HepG2 (cell line): ENCODE results near the gene ARHGEF37.

ENCODE experiments used
- MAFF ChIP-seq: IDR thresholded peaks from 2 replicates; pipeline ENCODE4 v1.6.1; 2011; ENCODE audit warnings: low read depth, low read length, improper control_type of control experiment
- MTF2 ChIP-seq: sonication (generic); formaldehyde crosslinking; IDR thresholded peaks from 2 replicates; pipeline ENCODE4 v1.5.0; 2020; ENCODE audit warnings: missing genetic modification reagents, borderline replicate concordance
- POLR2A ChIP-seq, 2 experiments: IDR thresholded peaks; 2 replicates each; pipeline ENCODE4 v1.6.1; 2011; ENCODE audit warnings: low read depth in 2 of 2, low read length in 2 of 2, mild to moderate bottlenecking in 1 of 2, moderate library complexity in 1 of 2; ENCODE audit not compliant: insufficient read depth in 1 of 2
- TARDBP ChIP-seq: sonication (generic); formaldehyde crosslinking; IDR thresholded peaks from 2 replicates; pipeline ENCODE4 v1.8.0; 2022; ENCODE audit warnings: mild to moderate bottlenecking, missing genetic modification reagents
- ZNF577 ChIP-seq: sonication (generic); formaldehyde crosslinking; IDR thresholded peaks from 2 replicates; pipeline ENCODE4 v1.4.0; 2020; ENCODE audit warnings: mild to moderate bottlenecking, low read depth, missing genetic modification reagents, borderline replicate concordance
- ZNF746 ChIP-seq: sonication (generic); formaldehyde crosslinking; IDR thresholded peaks from 2 replicates; pipeline ENCODE4 v1.8.0; 2022; ENCODE audit warnings: mild to moderate bottlenecking, missing genetic modification reagents
- TF ChIP-seq, protein P1 (sequence below): sonication (generic); formaldehyde crosslinking; IDR thresholded peaks from 2 replicates; pipeline ENCODE4 v1.5.0; 2020; ENCODE audit warnings: mild to moderate bottlenecking, missing genetic modification reagents, moderate library complexity
- TF ChIP-seq, protein P2 (sequence below): sonication (generic); formaldehyde crosslinking; IDR thresholded peaks from 2 replicates; pipeline ENCODE4 v1.4.0; 2020; ENCODE audit warnings: mild to moderate bottlenecking, missing genetic modification reagents

DNA sequence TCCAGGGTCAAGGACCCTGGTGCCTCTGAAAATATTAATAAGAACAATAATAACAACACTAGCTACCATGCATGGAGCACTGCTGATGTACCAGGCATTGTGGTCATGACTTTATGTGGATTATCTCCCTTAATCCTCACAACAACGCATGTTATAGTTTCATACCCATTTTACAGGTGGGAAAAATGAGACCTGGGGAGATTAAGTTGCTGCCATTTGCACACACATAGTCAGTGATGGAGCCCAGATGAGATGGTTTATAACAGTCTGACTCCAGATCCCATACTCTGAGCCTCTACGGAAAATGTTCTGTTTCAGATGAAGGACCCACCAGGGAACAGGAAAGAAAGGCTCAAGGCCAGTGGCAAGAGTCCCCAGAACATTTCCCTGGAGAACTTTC, 100.6 kb downstream of the ARHGEF37 start:
- TF ChIP-seq POLR2A (IDR thresholded peaks at IDR 0.05; ENCODE audit: insufficient read depth in 1 of 2, low read depth in 2 of 2, low read length in 2 of 2), result no peak
- no peak for TF ChIP-seq TARDBP (CRISPR knock-in tag)
- TF ChIP-seq, protein P1, sequence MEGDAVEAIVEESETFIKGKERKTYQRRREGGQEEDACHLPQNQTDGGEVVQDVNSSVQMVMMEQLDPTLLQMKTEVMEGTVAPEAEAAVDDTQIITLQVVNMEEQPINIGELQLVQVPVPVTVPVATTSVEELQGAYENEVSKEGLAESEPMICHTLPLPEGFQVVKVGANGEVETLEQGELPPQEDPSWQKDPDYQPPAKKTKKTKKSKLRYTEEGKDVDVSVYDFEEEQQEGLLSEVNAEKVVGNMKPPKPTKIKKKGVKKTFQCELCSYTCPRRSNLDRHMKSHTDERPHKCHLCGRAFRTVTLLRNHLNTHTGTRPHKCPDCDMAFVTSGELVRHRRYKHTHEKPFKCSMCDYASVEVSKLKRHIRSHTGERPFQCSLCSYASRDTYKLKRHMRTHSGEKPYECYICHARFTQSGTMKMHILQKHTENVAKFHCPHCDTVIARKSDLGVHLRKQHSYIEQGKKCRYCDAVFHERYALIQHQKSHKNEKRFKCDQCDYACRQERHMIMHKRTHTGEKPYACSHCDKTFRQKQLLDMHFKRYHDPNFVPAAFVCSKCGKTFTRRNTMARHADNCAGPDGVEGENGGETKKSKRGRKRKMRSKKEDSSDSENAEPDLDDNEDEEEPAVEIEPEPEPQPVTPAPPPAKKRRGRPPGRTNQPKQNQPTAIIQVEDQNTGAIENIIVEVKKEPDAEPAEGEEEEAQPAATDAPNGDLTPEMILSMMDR (CRISPR knock-in tag), result no peak
- no peak for TF ChIP-seq ZNF577 (CRISPR knock-in tag)
- TF ChIP-seq, protein P2, sequence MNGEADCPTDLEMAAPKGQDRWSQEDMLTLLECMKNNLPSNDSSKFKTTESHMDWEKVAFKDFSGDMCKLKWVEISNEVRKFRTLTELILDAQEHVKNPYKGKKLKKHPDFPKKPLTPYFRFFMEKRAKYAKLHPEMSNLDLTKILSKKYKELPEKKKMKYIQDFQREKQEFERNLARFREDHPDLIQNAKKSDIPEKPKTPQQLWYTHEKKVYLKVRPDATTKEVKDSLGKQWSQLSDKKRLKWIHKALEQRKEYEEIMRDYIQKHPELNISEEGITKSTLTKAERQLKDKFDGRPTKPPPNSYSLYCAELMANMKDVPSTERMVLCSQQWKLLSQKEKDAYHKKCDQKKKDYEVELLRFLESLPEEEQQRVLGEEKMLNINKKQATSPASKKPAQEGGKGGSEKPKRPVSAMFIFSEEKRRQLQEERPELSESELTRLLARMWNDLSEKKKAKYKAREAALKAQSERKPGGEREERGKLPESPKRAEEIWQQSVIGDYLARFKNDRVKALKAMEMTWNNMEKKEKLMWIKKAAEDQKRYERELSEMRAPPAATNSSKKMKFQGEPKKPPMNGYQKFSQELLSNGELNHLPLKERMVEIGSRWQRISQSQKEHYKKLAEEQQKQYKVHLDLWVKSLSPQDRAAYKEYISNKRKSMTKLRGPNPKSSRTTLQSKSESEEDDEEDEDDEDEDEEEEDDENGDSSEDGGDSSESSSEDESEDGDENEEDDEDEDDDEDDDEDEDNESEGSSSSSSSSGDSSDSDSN (CRISPR knock-in tag), result no peak
- TF ChIP-seq MTF2 (CRISPR knock-in tag), result no peak
- no peak for TF ChIP-seq ZNF746 (CRISPR knock-in tag)
- no peak for TF ChIP-seq MAFF
